ENCODE data around the gene PLSCR3.

PLSCR3 gene

GRCh38 chr17:7441266-7441665 is 46.9 kb upstream of the PLSCR3 start:
- Histone ChIP-seq H3K4me3 (ENCODE audit: low read depth, low read length, poor library complexity, severe bottlenecking) (no peak overlapping the region), H3K9me3 (ENCODE audit: low read length) (no peaks in the 10 kb centered on the region), H2AFZ (ENCODE audit: low read length) (no peak overlapping the region), H3K79me2 (ENCODE audit: insufficient read depth, low read length) (no peaks in the 10 kb centered on the region), H3F3A (ENCODE audit: insufficient read depth, low read length) (no peaks in the 10 kb centered on the region), H3K27ac (ENCODE audit: low read depth, low read length, poor library complexity, severe bottlenecking) (no peak overlapping the region), H4K20me1 (ENCODE audit: insufficient read depth, low read length) (no peaks in the 10 kb centered on the region), H3K36me3 (ENCODE audit: insufficient read depth, low read length) (peaks cover 3% of the 10 kb centered on the region; the same call in 1 of the 2 replicates), H3K4me1 (ENCODE audit: insufficient read depth, low read length, severe bottlenecking) (peaks cover 56% of the 10 kb centered on the region), H3K27me3 (ENCODE audit: insufficient read depth, low read length) (peaks cover 21% of the 10 kb centered on the region), H3K9ac (ENCODE audit: low read length) (no peak overlapping the region), H3K4me2 (ENCODE audit: low read length) (no peak overlapping the region), H3K9me2 (ENCODE audit: low read depth, low read length) (no peaks in the 10 kb centered on the region)
- TF ChIP-seq EZH2 (IDR thresholded peaks at IDR 0.05; ENCODE audit: borderline replicate concordance, low read length) (no peak), CTCF (IDR thresholded peaks at IDR 0.05; ENCODE audit: low read length) (no peak)

GRCh38 chr17:7440834-7441195 is 46.5 kb upstream of the PLSCR3 start:
- Histone ChIP-seq H2AFZ (ENCODE audit: low read length) (no peak overlapping the region), H3K9me2 (ENCODE audit: low read depth, low read length) (no peaks in the 10 kb centered on the region), H3K9ac (ENCODE audit: low read length) (peak overlapping the region; percentile 50; the same call in 1 of the 2 replicates), H3K4me1 (ENCODE audit: insufficient read depth, low read length, severe bottlenecking) (peaks cover 57% of the 10 kb centered on the region), H3K4me3 (ENCODE audit: low read depth, low read length, poor library complexity, severe bottlenecking) (peak overlapping the region; percentile 57), H3K4me2 (ENCODE audit: low read length) (peak overlapping the region; percentile 76; the same call in 1 of the 2 replicates), H3K36me3 (ENCODE audit: insufficient read depth, low read length) (peaks cover 3% of the 10 kb centered on the region; the same call in 1 of the 2 replicates), H3F3A (ENCODE audit: insufficient read depth, low read length) (no peaks in the 10 kb centered on the region), H4K20me1 (ENCODE audit: insufficient read depth, low read length) (no peaks in the 10 kb centered on the region), H3K9me3 (ENCODE audit: low read length) (no peaks in the 10 kb centered on the region), H3K27ac (ENCODE audit: low read depth, low read length, poor library complexity, severe bottlenecking) (no peak overlapping the region), H3K79me2 (ENCODE audit: insufficient read depth, low read length) (no peaks in the 10 kb centered on the region), H3K27me3 (ENCODE audit: insufficient read depth, low read length) (peaks cover 17% of the 10 kb centered on the region)
- TF ChIP-seq EZH2 (IDR thresholded peaks at IDR 0.05; ENCODE audit: borderline replicate concordance, low read length) (no peak), CTCF (IDR thresholded peaks at IDR 0.05; ENCODE audit: low read length) (no peak)

GRCh38 chr17:7440113-7440833 is 45.9 kb upstream of the PLSCR3 start:
- peak overlapping the region; percentile 76 for H3K4me2 ChIP-seq (ENCODE audit: low read length)
- no peaks in the 10 kb centered on the region for H3K9me2 ChIP-seq (ENCODE audit: low read depth, low read length)
- peaks cover 3% of the 10 kb centered on the region; the same call in 1 of the 2 replicates for H3K36me3 ChIP-seq (ENCODE audit: insufficient read depth, low read length)
- peaks cover 52% of the 10 kb centered on the region for H3K4me1 ChIP-seq (ENCODE audit: insufficient read depth, low read length, severe bottlenecking)
- no peaks in the 10 kb centered on the region for H3K9me3 ChIP-seq (ENCODE audit: low read length)
- peak overlapping the region; percentile 57 for H3K4me3 ChIP-seq (ENCODE audit: low read depth, low read length, poor library complexity, severe bottlenecking)
- peak overlapping the region; percentile 50; the same call in 1 of the 2 replicates for H3K9ac ChIP-seq (ENCODE audit: low read length)
- H3F3A ChIP-seq (ENCODE audit: insufficient read depth, low read length): no peaks in the 10 kb centered on the region
- H3K27ac ChIP-seq (ENCODE audit: low read depth, low read length, poor library complexity, severe bottlenecking): no peak overlapping the region
- no peak overlapping the region for H2AFZ ChIP-seq (ENCODE audit: low read length)
- H4K20me1 ChIP-seq (ENCODE audit: insufficient read depth, low read length): no peaks in the 10 kb centered on the region
- peaks cover 17% of the 10 kb centered on the region for H3K27me3 ChIP-seq (ENCODE audit: insufficient read depth, low read length)
- TF ChIP-seq CTCF (IDR thresholded peaks at IDR 0.05; ENCODE audit: low read length) (no peak), EZH2 (IDR thresholded peaks at IDR 0.05; ENCODE audit: borderline replicate concordance, low read length) (no peak)
- no peaks in the 10 kb centered on the region for H3K79me2 ChIP-seq (ENCODE audit: insufficient read depth, low read length)

Data from OCI-LY1 (cell line).